SK-N-MC (cell line): ENCODE measurements around the gene PINLYP.

Experiments
- EZH2 ChIP-seq: fragments of 200-600 bp; sonication (generic); IDR thresholded peaks from one replicate; pipeline ENCODE4 v1.6.1; 2017; ENCODE audit warnings: antibody characterized with exemption
- POLR2AphosphoS5 ChIP-seq: IDR thresholded peaks from 2 replicates; pipeline ENCODE4 v1.6.1; 2012; ENCODE audit warnings: mild to moderate bottlenecking, low read depth, low read length, borderline replicate concordance

- TF ChIP-seq POLR2AphosphoS5 = peak; percentile 63
- no peak for TF ChIP-seq EZH2
These were observed 43.9 kb downstream of the PINLYP start, which contains the start of gene ZNF428 for GRCh38 chr19:43619262-43620060.
